ENCODE results near the gene BCL2.

Gene BCL2

GRCh38 chr18:63154350-63155152, 165.0 kb downstream of the BCL2 start:
- DNase-seq = no peak

GRCh38 chr18:63152791-63153190, 166.8 kb downstream of the BCL2 start:
- DNase-seq = no peak

GRCh38 chr18:63152096-63152495, 167.5 kb downstream of the BCL2 start:
- DNase-seq = no peak

GRCh38 chr18:63151539-63151938, 168.0 kb downstream of the BCL2 start:
- no peak for DNase-seq

- DNase-seq = no peak
Observed at GRCh38 chr18:63150942-63151421, 168.6 kb downstream of the BCL2 start.

GRCh38 chr18:63150326-63150725, 169.2 kb downstream of the BCL2 start:
- DNase-seq = no peak

GRCh38 chr18:63149302-63149587, 170.3 kb downstream of the BCL2 start:
- no peak for DNase-seq

- no peak for DNase-seq
Observed at GRCh38 chr18:63148449-63149301, 170.9 kb downstream of the BCL2 start.

- DNase-seq = no peak
Observed at GRCh38 chr18:63147973-63148372, 171.6 kb downstream of the BCL2 start.

- DNase-seq = no peak
Observed at GRCh38 chr18:63146828-63147409, 172.7 kb downstream of the BCL2 start.

- no peak for DNase-seq
Observed at GRCh38 chr18:63145851-63146555, 173.6 kb downstream of the BCL2 start.

GRCh38 chr18:63145166-63145850, 174.3 kb downstream of the BCL2 start:
- no peak for DNase-seq

GRCh38 chr18:63144748-63145147, 174.8 kb downstream of the BCL2 start:
- no peak for DNase-seq

GRCh38 chr18:63143330-63143771, 176.2 kb downstream of the BCL2 start:
- DNase-seq = no peak

GRCh38 chr18:63142594-63143225, 176.9 kb downstream of the BCL2 start:
- DNase-seq = no peak

GRCh38 chr18:63141778-63142176, 177.8 kb downstream of the BCL2 start:
- DNase-seq = no peak

GRCh38 chr18:63140997-63141777, 178.4 kb downstream of the BCL2 start:
- DNase-seq = no peak

GRCh38 chr18:63140038-63140450, 179.5 kb downstream of the BCL2 start:
- DNase-seq = no peak

- DNase-seq = no peak
Observed at GRCh38 chr18:63138436-63139340, 180.9 kb downstream of the BCL2 start.

GRCh38 chr18:63137999-63138435, 181.6 kb downstream of the BCL2 start:
- no peak for DNase-seq
